Left kidney (tissue), 2 donors: Measurements from ENCODE around the gene MAGEA9B. TPM values are rescaled to one million over a fixed set of nuclear protein-coding genes. Genes with fewer than 3 reads are reported as not detected.
"Not testable (repeated sequence)": the region's sequence is repeated elsewhere in the genome, so short reads cannot be mapped to it uniquely, and the experiment has no call there.

Experiments used
- DNase-seq: peaks from one replicate; pipeline ENCODE4 v3.0.0-alpha.2; 2013
- polyA plus RNA-seq: library from polyadenylated mRNA; unstranded; fragments of 120-200 nt; gene quantifications from one replicate; pipeline ENCODE4 v1.2.1, GENCODE V29; 2013; ENCODE audit not compliant: insufficient read length

Gene MAGEA9B
- polyA plus RNA-seq, 1 donor: not detected

- DNase-seq: no peak
These were observed 15.5 kb downstream of the MAGEA9B start for GRCh38 chrX:149571770-149572169.

GRCh38 chrX:149570668-149571067 is 16.6 kb downstream of the MAGEA9B start:
- no peak for DNase-seq

GRCh38 chrX:149569770-149570169 is 17.5 kb downstream of the MAGEA9B start:
- DNase-seq: no peak

GRCh38 chrX:149568701-149569296 is 18.5 kb downstream of the MAGEA9B start:
- DNase-seq: no peak

GRCh38 chrX:149567621-149568417 is 19.4 kb downstream of the MAGEA9B start:
- DNase-seq: no peak

- DNase-seq: no peak
These were observed 23.9 kb downstream of the MAGEA9B start for GRCh38 chrX:149563359-149563758.

- DNase-seq: not testable (repeated sequence)
These were observed 32.0 kb downstream of the MAGEA9B start for GRCh38 chrX:149555251-149555650.

- not testable (repeated sequence) for DNase-seq
These were observed 35.4 kb downstream of the MAGEA9B start for GRCh38 chrX:149551939-149552248.

GRCh38 chrX:149551245-149551938 is 35.9 kb downstream of the MAGEA9B start:
- not testable (repeated sequence) for DNase-seq

GRCh38 chrX:149550454-149550853 is 36.8 kb downstream of the MAGEA9B start:
- DNase-seq: not testable (repeated sequence)

- DNase-seq: not testable (repeated sequence)
These were observed 37.6 kb downstream of the MAGEA9B start, which contains the start of gene HSFX3 for GRCh38 chrX:149549701-149550100. Gene HSFX3, minus strand, starts transcription at chrX:149549924. Its CDS starts 72 bp downstream, at chrX:149549852.

- DNase-seq: not testable (repeated sequence)
These were observed 39.5 kb downstream of the MAGEA9B start for GRCh38 chrX:149547782-149548181.

- not testable (repeated sequence) for DNase-seq
These were observed 40.3 kb downstream of the MAGEA9B start for GRCh38 chrX:149546962-149547361.

GRCh38 chrX:149545545-149546543 is 41.4 kb downstream of the MAGEA9B start:
- DNase-seq: not testable (repeated sequence)

- no peak for DNase-seq
These were observed 45.7 kb downstream of the MAGEA9B start for GRCh38 chrX:149541521-149542047.

GRCh38 chrX:149540621-149541520 is 46.4 kb downstream of the MAGEA9B start, which contains the start of gene EOLA1:
Gene EOLA1, plus strand, starts transcription at chrX:149541012. Its CDS starts 4,619 bp downstream, at chrX:149545631.
- DNase-seq: peak; percentile 80

- DNase-seq: peak; percentile 80
These were observed 47.1 kb downstream of the MAGEA9B start for GRCh38 chrX:149540131-149540620.

GRCh38 chrX:149539283-149540130 is 47.8 kb downstream of the MAGEA9B start:
- DNase-seq: peak; percentile 81

- DNase-seq: not testable (repeated sequence)
These were observed 49.8 kb downstream of the MAGEA9B start for GRCh38 chrX:149537474-149537873.
